Natural killer cell (primary cell): ENCODE data around the gene NUDCD3. TPM values are rescaled to one million over a fixed set of nuclear protein-coding genes. Genes with fewer than 3 reads are reported as not detected.

Experiments
- ATAC-seq, 3 donors: fragments of 150-1000 bp in 2 of 3; fragments of 200-7000 bp in 1 of 3; cut with Tn5 transposase; 1 replicate in 1 of 3; 2 replicates in 2 of 3; pipeline ENCODE4 v1.10.0; 2021; ENCODE audit warnings: mild to moderate bottlenecking in 2 of 3, moderate library complexity in 2 of 3
- DNase-seq, 2 donors: peaks; one replicate each; pipeline versions ENCODE4 v3.0.0 to v3.0.0-alpha.2; 2013 to 2021; ENCODE audit warnings: mixed read lengths in 1 of 2
- H3K27ac ChIP-seq: one replicate; pipeline ENCODE4 v1.5.1; 2013; ENCODE audit warnings: mild to moderate bottlenecking, low read length
- H3K27me3 ChIP-seq: one replicate; pipeline ENCODE4 v1.6.1; 2013; ENCODE audit warnings: low read length; ENCODE audit not compliant: control insufficient read depth, insufficient read depth
- H3K36me3 ChIP-seq: one replicate; pipeline ENCODE4 v1.6.1; 2013; ENCODE audit warnings: low read length; ENCODE audit not compliant: control insufficient read depth, insufficient read depth
- H3K4me1 ChIP-seq: one replicate; pipeline ENCODE4 v1.6.1; 2013; ENCODE audit warnings: low read length; ENCODE audit not compliant: control insufficient read depth, insufficient read depth
- H3K4me3 ChIP-seq: one replicate; pipeline ENCODE4 v1.5.1; 2013; ENCODE audit warnings: low read length
- H3K9me3 ChIP-seq: one replicate; pipeline ENCODE4 v1.6.1; 2013; ENCODE audit warnings: low read length; ENCODE audit not compliant: control insufficient read depth, insufficient read depth
- H3K27ac Mint-ChIP-seq, 2 donors: one replicate each; pipeline ENCODE4 v1.8.0; 2022; ENCODE audit warnings: mild to moderate bottlenecking in 2 of 2, mixed read lengths in 2 of 2, moderate library complexity in 1 of 2
- H3K27me3 Mint-ChIP-seq, 2 donors: one replicate each; pipeline ENCODE4 v1.8.0; 2022; ENCODE audit warnings: low read depth in 2 of 2, mixed read lengths in 2 of 2
- H3K36me3 Mint-ChIP-seq: one replicate; pipeline ENCODE4 v1.8.0; 2022; ENCODE audit warnings: mixed read lengths
- H3K4me1 Mint-ChIP-seq, 2 donors: one replicate each; pipeline ENCODE4 v1.8.0; 2022; ENCODE audit warnings: mixed read lengths in 2 of 2
- H3K4me3 Mint-ChIP-seq: one replicate; pipeline ENCODE4 v1.8.0; 2022; ENCODE audit warnings: mild to moderate bottlenecking, moderate library complexity, mixed read lengths
- H3K9me3 Mint-ChIP-seq, 2 donors: one replicate each; pipeline ENCODE4 v1.8.0; 2022; ENCODE audit warnings: mixed read lengths in 2 of 2
- WGBS: methylation state at CpG from one replicate; pipeline ENCODE4 v1.1.7; 2013; ENCODE audit warnings: missing lambda C conversion rate; ENCODE audit not compliant: insufficient coverage; 5-methylcytosine and 5-hydroxymethylcytosine counted together
- intact Hi-C: fragments of 100-400 bp; cut with micrococcal nuclease; formaldehyde crosslinking; loops from one replicate; pipeline ENCODE4 v1.14.2; 2022
- total RNA-seq, 4 donors: library from RNA; stranded (reverse); fragments of 120-200 nt in 1 of 4; gene quantifications; one replicate each; pipeline versions ENCODE4 v1.2.3 to v1.2.4, GENCODE V29; 2013 to 2022
- TF ChIP-seq, protein P1 (sequence below): fragments of 200-600 bp; IDR thresholded peaks from one replicate; pipeline ENCODE4 v1.8.0; 2022; ENCODE audit warnings: antibody characterized with exemption

NUDCD3 gene
- total RNA-seq, 3 donors from 2014 or later (not counting 1 experiment from before 2014, with no cell fraction given) = 50.1 to 79.9 (median 68.7) TPM

DNA sequence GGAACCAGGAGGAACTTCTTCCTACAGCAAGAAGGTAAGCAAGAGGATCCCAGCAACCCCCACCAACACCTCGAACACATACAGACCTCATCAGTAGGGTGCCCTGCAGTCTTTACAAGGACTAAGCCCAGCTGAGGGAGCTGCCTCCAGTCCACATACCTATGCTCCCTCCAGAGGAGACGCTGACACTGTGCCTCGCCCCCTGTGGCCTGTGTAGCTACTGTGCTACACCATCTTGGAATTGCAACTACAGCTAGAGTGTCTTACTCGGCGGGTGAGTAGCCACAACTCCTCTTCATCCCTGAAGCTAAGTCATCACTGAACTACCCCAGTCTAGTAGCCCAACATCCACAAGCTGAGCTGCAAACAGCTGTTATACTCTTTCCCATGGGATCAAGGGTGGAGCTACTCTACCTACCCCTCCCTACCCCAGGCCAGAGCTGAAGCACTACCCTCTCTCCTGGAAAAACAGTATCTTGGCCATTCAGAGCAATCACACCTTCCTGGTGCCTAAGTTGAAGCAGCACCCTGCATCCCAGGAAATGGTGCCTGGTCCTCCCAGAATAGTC is 122.9 kb downstream of the NUDCD3 start:
- Histone ChIP-seq H3K9me3 (no peaks in the 10 kb centered on the region), H3K36me3 (no peaks in the 10 kb centered on the region), H3K4me1 (no peaks in the 10 kb centered on the region), H3K27me3 (peaks cover 28% of the 10 kb centered on the region), H3K4me3 (no peak overlapping the region), H3K27ac (no peak overlapping the region)
- intact Hi-C loops = no loop called here
- H3K27me3 Mint-ChIP-seq = peaks cover 32 to 39% of the 10 kb centered on the region in 2 donors
- H3K9me3 Mint-ChIP-seq = no peaks in the 10 kb centered on the region
- H3K27ac Mint-ChIP-seq = no peak overlapping the region
- ATAC-seq (no peak), DNase-seq (no peak)
- H3K4me3 Mint-ChIP-seq = no peak overlapping the region
- WGBS = 92% methylated on average over 5 of the region's 5 CpGs
- TF ChIP-seq, protein P1, sequence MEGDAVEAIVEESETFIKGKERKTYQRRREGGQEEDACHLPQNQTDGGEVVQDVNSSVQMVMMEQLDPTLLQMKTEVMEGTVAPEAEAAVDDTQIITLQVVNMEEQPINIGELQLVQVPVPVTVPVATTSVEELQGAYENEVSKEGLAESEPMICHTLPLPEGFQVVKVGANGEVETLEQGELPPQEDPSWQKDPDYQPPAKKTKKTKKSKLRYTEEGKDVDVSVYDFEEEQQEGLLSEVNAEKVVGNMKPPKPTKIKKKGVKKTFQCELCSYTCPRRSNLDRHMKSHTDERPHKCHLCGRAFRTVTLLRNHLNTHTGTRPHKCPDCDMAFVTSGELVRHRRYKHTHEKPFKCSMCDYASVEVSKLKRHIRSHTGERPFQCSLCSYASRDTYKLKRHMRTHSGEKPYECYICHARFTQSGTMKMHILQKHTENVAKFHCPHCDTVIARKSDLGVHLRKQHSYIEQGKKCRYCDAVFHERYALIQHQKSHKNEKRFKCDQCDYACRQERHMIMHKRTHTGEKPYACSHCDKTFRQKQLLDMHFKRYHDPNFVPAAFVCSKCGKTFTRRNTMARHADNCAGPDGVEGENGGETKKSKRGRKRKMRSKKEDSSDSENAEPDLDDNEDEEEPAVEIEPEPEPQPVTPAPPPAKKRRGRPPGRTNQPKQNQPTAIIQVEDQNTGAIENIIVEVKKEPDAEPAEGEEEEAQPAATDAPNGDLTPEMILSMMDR = no peak
- H3K36me3 Mint-ChIP-seq = peaks cover 8% of the 10 kb centered on the region
- H3K4me1 Mint-ChIP-seq = peaks cover 0 to 12% of the 10 kb centered on the region in 2 donors

DNA sequence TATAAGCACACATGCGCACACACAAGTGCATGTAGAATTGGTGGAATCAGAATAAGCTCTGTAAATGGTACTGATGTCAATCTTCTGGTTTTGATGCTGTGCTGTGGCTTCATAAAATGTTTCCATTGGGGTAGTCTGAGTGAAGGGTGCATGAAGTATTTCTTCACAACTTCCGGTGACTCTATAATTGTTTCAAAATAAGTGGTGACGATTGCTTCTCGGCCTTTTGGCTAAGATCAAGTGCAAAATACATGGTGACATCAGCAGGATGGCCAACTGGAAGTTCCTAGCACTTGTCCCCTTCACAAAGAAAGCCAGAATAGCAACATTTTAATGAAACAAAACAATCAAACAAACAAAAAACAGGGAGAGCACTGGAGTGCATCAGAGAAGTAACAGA is 123.5 kb downstream of the NUDCD3 start:
- TF ChIP-seq, protein P1 = no peak
- DNase-seq (no peak), ATAC-seq (no peak)
- Histone ChIP-seq H3K4me3 (no peak overlapping the region), H3K27me3 (peaks cover 28% of the 10 kb centered on the region), H3K36me3 (no peaks in the 10 kb centered on the region), H3K4me1 (no peaks in the 10 kb centered on the region), H3K9me3 (no peaks in the 10 kb centered on the region), H3K27ac (no peak overlapping the region)
- Mint-ChIP-seq H3K4me1 (peaks cover 0 to 12% of the 10 kb centered on the region in 2 donors), H3K27me3 (peaks cover 37 to 39% of the 10 kb centered on the region in 2 donors), H3K27ac (no peak overlapping the region), H3K36me3 (peaks cover 8% of the 10 kb centered on the region), H3K9me3 (no peaks in the 10 kb centered on the region), H3K4me3 (no peak overlapping the region)
- 89% methylated on average over 4 of the region's 4 CpGs for WGBS
- intact Hi-C loops = no loop called here

DNA sequence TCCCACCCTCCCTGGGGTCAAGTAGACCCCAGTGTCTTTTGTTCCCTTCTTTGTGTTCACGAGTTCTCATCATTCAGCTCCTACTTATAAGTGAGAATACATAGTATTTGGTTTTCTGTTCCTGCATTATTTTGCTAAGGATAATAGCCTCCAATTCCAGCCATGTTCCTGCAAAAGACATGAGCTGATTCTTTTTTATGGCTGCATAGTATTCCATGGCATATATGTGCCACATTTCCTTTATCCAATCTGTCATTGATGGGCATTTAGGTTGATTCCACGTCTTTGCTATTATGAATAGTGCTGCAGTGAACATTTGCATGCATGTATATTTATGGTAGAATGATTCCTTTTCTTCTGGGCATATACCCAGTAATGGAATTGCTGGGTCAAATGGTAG is 136.8 kb downstream of the NUDCD3 start:
- Mint-ChIP-seq H3K27ac (no peak overlapping the region), H3K4me1 (no peaks in the 10 kb centered on the region), H3K4me3 (no peak overlapping the region), H3K36me3 (no peaks in the 10 kb centered on the region), H3K27me3 (peaks cover 32 to 70% of the 10 kb centered on the region in 2 donors), H3K9me3 (peaks cover 0 to 2% of the 10 kb centered on the region in 2 donors)
- Histone ChIP-seq H3K36me3 (no peaks in the 10 kb centered on the region), H3K4me1 (no peaks in the 10 kb centered on the region), H3K27ac (no peak overlapping the region), H3K4me3 (no peak overlapping the region), H3K9me3 (no peaks in the 10 kb centered on the region), H3K27me3 (peaks cover 3% of the 10 kb centered on the region)
- DNase-seq (no peak), ATAC-seq (no peak)
- WGBS = 13% methylated on average over 1 of the region's 2 CpGs
- intact Hi-C loops = no loop called here
- TF ChIP-seq, protein P1 = no peak
